ENCODE measurements around the gene CARD14. TPM values are rescaled to one million over a fixed set of nuclear protein-coding genes. Genes with fewer than 3 reads are reported as not detected.

Gene CARD14
- total RNA-seq, 1 donor from 2014 or later, result 0.60 TPM

DNA sequence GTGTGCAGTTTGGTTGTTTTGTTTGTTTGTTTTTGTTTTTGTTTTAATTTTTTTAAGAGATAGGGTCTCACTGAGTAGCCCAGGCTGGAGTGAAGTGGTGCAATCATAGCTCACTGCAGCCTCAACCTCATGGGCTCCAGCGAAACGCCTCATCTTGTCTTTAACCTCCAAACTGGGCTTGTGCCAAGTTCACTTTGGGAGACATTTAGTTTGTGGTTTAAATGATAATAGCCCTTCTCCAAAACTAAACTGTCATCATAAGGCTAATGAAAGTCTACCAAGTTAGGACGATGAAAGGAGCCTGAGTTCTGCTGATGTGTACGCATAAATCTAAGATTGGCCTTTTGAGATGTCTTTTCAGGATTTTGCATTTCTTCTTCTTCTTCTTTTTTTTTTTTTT is 6.5 kb upstream of the CARD14 start:
- Histone ChIP-seq H4K20me1 (ENCODE audit: low read depth) (no peaks in the 10 kb centered on the region), H3K4me1 (peaks cover 20% of the 10 kb centered on the region), H3K36me3 (no peaks in the 10 kb centered on the region), H3K27ac (no peak overlapping the region), H3K9me3 (ENCODE audit: low read depth) (no peaks in the 10 kb centered on the region), H3K27me3 (no peaks in the 10 kb centered on the region), H3K9ac (no peak overlapping the region), H3K4me3 (no peak overlapping the region), H2AFZ (replicated peaks) (no peak overlapping the region), H3K4me2 (no peak overlapping the region), H3F3A (ENCODE audit: low read depth) (peaks cover 23% of the 10 kb centered on the region), H3K79me2 (ENCODE audit: low read depth) (no peaks in the 10 kb centered on the region)
- H3K36me3 Mint-ChIP-seq, result no peaks in the 10 kb centered on the region
- peaks cover 5% of the 10 kb centered on the region for H3K27me3 Mint-ChIP-seq (ENCODE audit: insufficient read depth, low read depth)
- peaks cover 2% of the 10 kb centered on the region for H3K9me3 Mint-ChIP-seq
- TF ChIP-seq, protein P1, sequence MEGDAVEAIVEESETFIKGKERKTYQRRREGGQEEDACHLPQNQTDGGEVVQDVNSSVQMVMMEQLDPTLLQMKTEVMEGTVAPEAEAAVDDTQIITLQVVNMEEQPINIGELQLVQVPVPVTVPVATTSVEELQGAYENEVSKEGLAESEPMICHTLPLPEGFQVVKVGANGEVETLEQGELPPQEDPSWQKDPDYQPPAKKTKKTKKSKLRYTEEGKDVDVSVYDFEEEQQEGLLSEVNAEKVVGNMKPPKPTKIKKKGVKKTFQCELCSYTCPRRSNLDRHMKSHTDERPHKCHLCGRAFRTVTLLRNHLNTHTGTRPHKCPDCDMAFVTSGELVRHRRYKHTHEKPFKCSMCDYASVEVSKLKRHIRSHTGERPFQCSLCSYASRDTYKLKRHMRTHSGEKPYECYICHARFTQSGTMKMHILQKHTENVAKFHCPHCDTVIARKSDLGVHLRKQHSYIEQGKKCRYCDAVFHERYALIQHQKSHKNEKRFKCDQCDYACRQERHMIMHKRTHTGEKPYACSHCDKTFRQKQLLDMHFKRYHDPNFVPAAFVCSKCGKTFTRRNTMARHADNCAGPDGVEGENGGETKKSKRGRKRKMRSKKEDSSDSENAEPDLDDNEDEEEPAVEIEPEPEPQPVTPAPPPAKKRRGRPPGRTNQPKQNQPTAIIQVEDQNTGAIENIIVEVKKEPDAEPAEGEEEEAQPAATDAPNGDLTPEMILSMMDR (IDR thresholded peaks at IDR 0.05), result no peak
- TF ChIP-seq EZH2 (IDR thresholded peaks at IDR 0.05) (no peak), EZH2phosphoT487 (IDR thresholded peaks at IDR 0.05) (no peak)
- no peak overlapping the region for H3K4me3 Mint-ChIP-seq
- peaks cover 23% of the 10 kb centered on the region for H3K4me1 Mint-ChIP-seq
- H3K27ac Mint-ChIP-seq, result no peak overlapping the region
- no peak for DNase-seq (ENCODE audit: low spot score)

DNA sequence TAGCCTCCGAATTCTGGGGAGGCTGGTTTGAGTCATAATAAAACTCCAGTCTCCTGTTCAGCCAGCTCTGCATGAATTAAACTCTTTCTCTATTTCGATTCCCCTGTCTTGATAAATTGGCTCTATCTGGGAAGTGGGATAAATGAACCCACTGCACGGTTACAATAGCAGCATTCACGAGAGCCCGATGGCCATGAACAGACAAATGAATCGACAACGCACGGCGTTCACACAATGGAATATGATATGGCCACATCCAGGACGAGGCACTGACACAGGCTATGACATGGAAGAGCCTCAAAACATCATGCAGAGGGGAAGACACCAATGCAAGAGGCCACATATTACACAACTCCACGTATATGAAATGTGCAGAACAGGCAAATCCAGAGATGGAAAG is 5.6 kb upstream of the CARD14 start:
- Histone ChIP-seq H3K9ac (no peak overlapping the region), H3K4me3 (no peak overlapping the region), H3K27me3 (no peaks in the 10 kb centered on the region), H4K20me1 (ENCODE audit: low read depth) (no peaks in the 10 kb centered on the region), H2AFZ (replicated peaks) (no peak overlapping the region), H3K79me2 (ENCODE audit: low read depth) (no peaks in the 10 kb centered on the region), H3K36me3 (no peaks in the 10 kb centered on the region), H3F3A (ENCODE audit: low read depth) (peaks cover 23% of the 10 kb centered on the region), H3K4me2 (no peak overlapping the region), H3K27ac (no peak overlapping the region), H3K9me3 (ENCODE audit: low read depth) (no peaks in the 10 kb centered on the region), H3K4me1 (peaks cover 18% of the 10 kb centered on the region)
- Mint-ChIP-seq H3K9me3 (no peaks in the 10 kb centered on the region), H3K27me3 (ENCODE audit: insufficient read depth, low read depth) (peaks cover 5% of the 10 kb centered on the region), H3K4me3 (no peak overlapping the region), H3K36me3 (no peaks in the 10 kb centered on the region), H3K4me1 (peaks cover 24% of the 10 kb centered on the region), H3K27ac (no peak overlapping the region)
- no peak for TF ChIP-seq EZH2phosphoT487 (IDR thresholded peaks at IDR 0.05)
- TF ChIP-seq, protein P1 (IDR thresholded peaks at IDR 0.05), result no peak
- no peak for TF ChIP-seq EZH2 (IDR thresholded peaks at IDR 0.05)
- DNase-seq (ENCODE audit: low spot score), result no peak

DNA sequence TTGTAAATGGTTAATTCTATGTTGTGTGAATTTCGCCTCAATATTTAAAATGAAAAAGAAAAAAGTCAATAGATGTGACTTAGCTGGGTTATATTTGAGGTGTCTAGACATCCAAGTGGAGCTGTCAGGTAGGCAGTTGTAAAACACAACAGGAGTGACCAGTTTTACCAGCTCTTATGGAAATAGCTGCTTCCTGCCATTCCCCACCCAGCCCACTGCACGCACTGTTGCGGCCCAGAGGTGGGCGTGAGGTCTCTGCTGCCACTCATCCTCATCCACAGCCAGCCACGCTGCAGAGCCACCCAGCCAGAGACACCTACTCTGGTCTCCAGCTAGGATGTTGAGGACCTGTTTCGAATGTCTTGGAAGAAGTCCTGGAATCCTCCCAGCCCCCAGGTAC is 3.4 kb upstream of the CARD14 start:
- H4K20me1 ChIP-seq (ENCODE audit: low read depth), result no peaks in the 10 kb centered on the region
- H3K4me2 ChIP-seq, result no peak overlapping the region
- peaks cover 6% of the 10 kb centered on the region for H3F3A ChIP-seq (ENCODE audit: low read depth)
- H3K4me3 ChIP-seq, result no peak overlapping the region
- Mint-ChIP-seq H3K27me3 (ENCODE audit: insufficient read depth, low read depth) (peaks cover 2% of the 10 kb centered on the region), H3K27ac (no peak overlapping the region), H3K4me1 (peaks cover 5% of the 10 kb centered on the region), H3K4me3 (no peak overlapping the region), H3K9me3 (no peaks in the 10 kb centered on the region), H3K36me3 (no peaks in the 10 kb centered on the region)
- H2AFZ ChIP-seq (replicated peaks), result no peak overlapping the region
- H3K79me2 ChIP-seq (ENCODE audit: low read depth), result no peaks in the 10 kb centered on the region
- no peaks in the 10 kb centered on the region for H3K9me3 ChIP-seq (ENCODE audit: low read depth)
- H3K27me3 ChIP-seq, result no peaks in the 10 kb centered on the region
- TF ChIP-seq EZH2 (IDR thresholded peaks at IDR 0.05), result no peak
- no peak for TF ChIP-seq EZH2phosphoT487 (IDR thresholded peaks at IDR 0.05)
- TF ChIP-seq, protein P1 (IDR thresholded peaks at IDR 0.05), result no peak
- DNase-seq (ENCODE audit: low spot score), result no peak
- no peak overlapping the region for H3K9ac ChIP-seq
- no peak overlapping the region for H3K27ac ChIP-seq
- no peaks in the 10 kb centered on the region for H3K4me1 ChIP-seq
- H3K36me3 ChIP-seq, result no peaks in the 10 kb centered on the region
